HL-60 (cell line): Measurements from ENCODE around the gene SLC18A2.

ENCODE experiments used
- CTCF ChIP-seq: IDR thresholded peaks from one replicate; pipeline ENCODE4 v1.5.1; 2011; ENCODE audit warnings: low read length, control low read depth, inconsistent platforms; ENCODE audit not compliant: insufficient read depth
- GABPA ChIP-seq: IDR thresholded peaks from 2 replicates; pipeline ENCODE4 v1.6.1; 2012; ENCODE audit warnings: low read depth
- POLR2AphosphoS5 ChIP-seq: IDR thresholded peaks from 2 replicates; pipeline ENCODE4 v1.6.1; 2012; ENCODE audit warnings: low read depth

DNA sequence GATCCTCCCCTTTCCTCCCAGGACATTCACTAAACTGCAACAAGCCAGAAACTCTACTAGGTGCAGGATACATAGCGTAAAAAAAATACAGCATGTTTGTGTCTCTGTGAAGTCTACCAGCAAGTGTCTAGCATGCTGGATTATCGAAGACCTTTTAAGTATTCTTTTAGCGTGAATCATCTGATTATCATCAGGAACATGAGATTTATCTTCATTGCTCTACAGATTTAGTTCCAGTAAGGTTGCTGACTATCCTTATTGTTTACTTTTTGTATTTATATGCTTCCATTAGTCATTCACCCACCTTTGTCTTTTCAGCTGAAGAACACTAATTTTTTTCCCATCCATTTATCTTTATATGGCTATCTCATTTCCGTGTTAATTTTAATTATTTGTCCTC is 71.5 kb downstream of the SLC18A2 start:
- TF ChIP-seq CTCF, result no peak
- no peak for TF ChIP-seq POLR2AphosphoS5
- no peak for TF ChIP-seq GABPA
